OCI-LY7 (cell line): Measurements from ENCODE around the gene ANKFN1. TPM values are rescaled to one million over a fixed set of nuclear protein-coding genes. Genes with fewer than 3 reads are reported as not detected.

Experiments
- BruUV-seq: library from RNA; stranded (reverse); fragments of 400-500 nt; replicated peaks from 2 replicates; lab custom pipeline; 2021; lab: Mats Ljungman, UMichigan
- CTCF ChIA-PET: fragments of 300-600 bp; sonication (Branson Sonifier 250); formaldehyde crosslinking; loops from one replicate; lab custom pipeline; 2022; ENCODE audit warnings: antibody characterized with exemption; ENCODE audit not compliant: unreplicated experiment; lab: Charles Lee
- POLR2A ChIA-PET: fragments of 300-600 bp; sonication (Branson Sonifier 250); formaldehyde crosslinking; loops from one replicate; lab custom pipeline; 2022; ENCODE audit warnings: antibody characterized with exemption; lab: Charles Lee
- DNase-seq: peaks from one replicate; pipeline ENCODE4 v3.0.0-alpha.2; 2015; ENCODE audit warnings: low spot score
- H2AFZ ChIP-seq: fragments of 200-600 bp; sonication (generic), shearing (Covaris generic); 2 replicates; pipeline ENCODE4 v1.6.1; 2014; ENCODE audit warnings: mild to moderate bottlenecking, antibody characterized with exemption, low read length, moderate library complexity
- H3K27ac ChIP-seq: fragments of 200-600 bp; sonication (generic); 2 replicates; pipeline ENCODE4 v1.5.1; 2014; ENCODE audit warnings: mixed run types, low read depth, mild to moderate bottlenecking, moderate library complexity, low read length, inconsistent platforms; ENCODE audit not compliant: poor library complexity, severe bottlenecking
- H3K36me3 ChIP-seq: fragments of 200-600 bp; sonication (generic); 2 replicates; pipeline ENCODE4 v1.6.1; 2014; ENCODE audit warnings: mild to moderate bottlenecking, antibody characterized with exemption, low read length, moderate library complexity, mixed read lengths; ENCODE audit not compliant: insufficient read depth
- H3K4me1 ChIP-seq: fragments of 200-600 bp; sonication (generic); 2 replicates; pipeline ENCODE4 v1.5.1; 2014; ENCODE audit warnings: mild to moderate bottlenecking, low read length; ENCODE audit not compliant: insufficient read depth, poor library complexity, severe bottlenecking
- H3K4me2 ChIP-seq: fragments of 200-600 bp; sonication (generic); 2 replicates; pipeline ENCODE4 v1.6.1; 2014; ENCODE audit warnings: mild to moderate bottlenecking, low read length
- H3K4me3 ChIP-seq: fragments of 200-600 bp; sonication (generic); 2 replicates; pipeline ENCODE4 v1.5.1; 2014; ENCODE audit warnings: mild to moderate bottlenecking, low read depth, low read length; ENCODE audit not compliant: poor library complexity, severe bottlenecking
- H3K79me2 ChIP-seq: fragments of 200-600 bp; sonication (generic); 2 replicates; pipeline ENCODE4 v1.6.1; 2016; ENCODE audit warnings: low read depth, mild to moderate bottlenecking, low read length, moderate library complexity, mixed read lengths; ENCODE audit not compliant: insufficient read depth
- H3K9me2 ChIP-seq: fragments of 200-600 bp; sonication (generic); 2 replicates; pipeline ENCODE4 v1.6.1; 2016; ENCODE audit warnings: mild to moderate bottlenecking, low read length, mixed read lengths; ENCODE audit not compliant: insufficient read depth
- H3K9me3 ChIP-seq: fragments of 200-600 bp; sonication (generic); 2 replicates; pipeline ENCODE4 v1.6.1; 2014; ENCODE audit warnings: mild to moderate bottlenecking, mixed run types, low read length, mixed read lengths
- H4K20me1 ChIP-seq: fragments of 200-600 bp; sonication (generic); 2 replicates; pipeline ENCODE4 v1.6.1; 2014; ENCODE audit warnings: mild to moderate bottlenecking, antibody characterized with exemption, low read length, moderate library complexity, mixed read lengths; ENCODE audit not compliant: insufficient read depth
- CTCF ChIP-seq: fragments of 200-600 bp; sonication (generic); conservative IDR thresholded peaks from 2 replicates; pipeline ENCODE4 v1.5.1; 2014; ENCODE audit warnings: mild to moderate bottlenecking, antibody characterized with exemption, low read length, moderate library complexity, mixed read lengths
- EZH2phosphoT487 ChIP-seq: fragments of 200-600 bp; sonication (generic); IDR thresholded peaks from 2 replicates; pipeline ENCODE4 v1.6.1; 2018; ENCODE audit warnings: low read depth, borderline replicate concordance, mild to moderate bottlenecking, mixed run types, antibody characterized with exemption, low read length, moderate library complexity, mixed read lengths
- intact Hi-C: fragments of 100-400 bp; cut with micrococcal nuclease; formaldehyde crosslinking; loops from one replicate; pipeline ENCODE4 v1.10.0; 2022; ENCODE audit not compliant: unreplicated experiment
- total RNA-seq, 2 experiments: library from RNA; depleted of rRNA in 1 of 2; stranded (reverse); fragments of >200 nt in 1 of 2; shearing (Covaris generic) in 1 of 2; gene quantifications; 2 replicates each; pipeline ENCODE4 v1.2.3, GENCODE V29; 2014 to 2022

Gene ANKFN1
- total RNA-seq, 2 experiments from 2014 or later = 0.67 TPM; not detected in 1

GRCh38 chr17:56523042-56523441 lies 369.8 kb downstream of the ANKFN1 start:
- DNase-seq = no peak
- H3K4me2 ChIP-seq = no peak overlapping the region
- H4K20me1 ChIP-seq = no peaks in the 10 kb centered on the region
- no peak overlapping the region for H3K27ac ChIP-seq
- no peaks in the 10 kb centered on the region for H3K9me3 ChIP-seq
- no peaks in the 10 kb centered on the region for H3K4me1 ChIP-seq
- CTCF ChIA-PET = no interaction called here
- H3K9me2 ChIP-seq = no peaks in the 10 kb centered on the region
- H3K4me3 ChIP-seq = no peak overlapping the region
- intact Hi-C loops = no loop called here
- H3K79me2 ChIP-seq = no peaks in the 10 kb centered on the region
- TF ChIP-seq EZH2phosphoT487 = no peak
- no peak for TF ChIP-seq CTCF
- no peaks in the 10 kb centered on the region for H3K36me3 ChIP-seq
- POLR2A ChIA-PET = no interaction called here
- no TSS peak for BruUV-seq
- H2AFZ ChIP-seq = no peak overlapping the region

GRCh38 chr17:56528696-56529095 lies 375.4 kb downstream of the ANKFN1 start:
- Histone ChIP-seq H3K4me1 (no peaks in the 10 kb centered on the region), H3K9me2 (no peaks in the 10 kb centered on the region), H4K20me1 (no peaks in the 10 kb centered on the region), H3K36me3 (no peaks in the 10 kb centered on the region), H2AFZ (no peak overlapping the region), H3K4me2 (no peak overlapping the region), H3K4me3 (no peak overlapping the region), H3K27ac (no peak overlapping the region), H3K79me2 (no peaks in the 10 kb centered on the region), H3K9me3 (no peaks in the 10 kb centered on the region)
- intact Hi-C loops = no loop called here
- CTCF ChIA-PET = no interaction called here
- no peak for DNase-seq
- BruUV-seq = no TSS peak
- POLR2A ChIA-PET = interaction anchor here (0.6 kb wide), 1 partner anchor 103 kb away, joined by 3 read pairs; no protein-coding TSS in a partner anchor
- TF ChIP-seq CTCF = no peak
- TF ChIP-seq EZH2phosphoT487 = no peak

GRCh38 chr17:56532926-56533325 lies 379.7 kb downstream of the ANKFN1 start:
- TF ChIP-seq EZH2phosphoT487 (no peak), CTCF (no peak)

More at GRCh38 chr17:56532926-56533325, 379.7 kb downstream of the ANKFN1 start:
- Histone ChIP-seq H3K4me2 (no peak overlapping the region), H3K27ac (no peak overlapping the region), H3K36me3 (no peaks in the 10 kb centered on the region), H3K79me2 (no peaks in the 10 kb centered on the region), H3K4me3 (no peak overlapping the region), H3K4me1 (no peaks in the 10 kb centered on the region), H4K20me1 (no peaks in the 10 kb centered on the region), H3K9me3 (no peaks in the 10 kb centered on the region), H3K9me2 (no peaks in the 10 kb centered on the region), H2AFZ (no peak overlapping the region)
- ChIA-PET POLR2A (no interaction called here), CTCF (no interaction called here)
- intact Hi-C loops = no loop called here
- no peak for DNase-seq
- no TSS peak for BruUV-seq
